ENCODE results near the gene LIG4. TPM values are rescaled to one million over a fixed set of nuclear protein-coding genes. Genes with fewer than 3 reads are reported as not detected.

The LIG4 gene
- total RNA-seq, 1 experiment from 2014 or later, result 7.8 TPM

DNA sequence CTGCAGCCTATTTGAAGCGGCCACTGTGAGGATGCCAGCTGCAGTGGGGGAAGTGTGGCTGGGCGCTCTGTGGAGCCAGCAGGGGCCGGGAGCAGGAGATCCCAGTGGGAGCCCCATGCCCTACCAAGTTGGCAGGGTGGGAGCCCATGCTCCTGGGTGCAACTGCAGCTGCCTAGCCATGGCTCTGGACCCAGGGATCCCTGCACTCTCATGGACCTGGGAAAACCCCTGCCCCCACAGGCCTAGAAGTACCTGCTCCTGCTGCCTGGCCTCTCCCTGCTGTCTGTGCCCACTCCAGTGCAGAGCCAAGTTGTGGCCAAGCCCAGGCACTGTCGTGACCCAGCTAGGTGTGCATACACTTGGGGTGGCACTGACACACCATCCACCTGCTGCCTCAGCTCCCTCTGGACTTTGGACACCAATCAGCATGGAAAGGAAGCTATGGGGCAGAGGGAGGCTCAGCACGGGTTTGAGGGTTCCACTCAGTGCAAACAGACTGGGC is 20.9 kb downstream of the LIG4 start:
- no peak for DNase-seq (ENCODE audit: low read depth)

DNA sequence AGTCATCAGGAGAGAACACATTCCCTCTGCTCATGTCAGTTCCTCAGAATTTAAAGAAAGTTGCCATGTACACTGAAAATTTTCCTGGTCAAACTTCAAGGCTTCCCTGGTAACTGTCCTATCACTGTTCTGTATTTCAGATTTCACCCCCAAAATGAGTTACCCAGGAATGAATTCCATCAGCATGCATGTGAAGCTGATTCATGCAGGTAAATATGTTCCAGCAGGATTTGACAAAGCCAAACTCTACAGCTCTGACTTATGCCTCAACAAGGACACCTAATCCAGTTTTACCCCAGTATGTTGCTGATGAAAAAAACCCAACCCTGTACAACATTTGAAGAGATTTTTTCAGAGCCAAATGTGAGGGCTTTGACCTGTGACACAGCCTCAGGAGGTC is 21.5 kb downstream of the LIG4 start:
- no peak for DNase-seq (ENCODE audit: low read depth)

DNA sequence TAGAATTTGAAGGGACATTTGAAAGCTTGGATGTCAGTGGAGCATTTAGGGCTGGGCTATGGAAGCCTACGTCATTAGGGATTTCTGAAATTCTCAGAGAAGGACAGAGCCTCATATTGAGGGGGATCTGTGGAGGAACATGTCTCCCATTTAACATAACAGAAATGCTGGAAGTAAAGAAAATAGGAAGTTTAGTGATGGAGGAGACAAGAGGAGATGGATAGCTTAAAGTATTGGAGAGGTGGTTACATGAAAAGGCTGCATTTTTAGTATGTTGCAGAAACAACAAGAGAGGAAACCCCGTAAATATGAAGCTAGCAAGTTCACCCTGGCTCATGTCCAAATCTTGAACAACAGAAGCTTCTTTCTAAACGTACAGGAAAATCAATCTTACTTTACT is 24.4 kb downstream of the LIG4 start:
- no peak for DNase-seq (ENCODE audit: low read depth)

DNA sequence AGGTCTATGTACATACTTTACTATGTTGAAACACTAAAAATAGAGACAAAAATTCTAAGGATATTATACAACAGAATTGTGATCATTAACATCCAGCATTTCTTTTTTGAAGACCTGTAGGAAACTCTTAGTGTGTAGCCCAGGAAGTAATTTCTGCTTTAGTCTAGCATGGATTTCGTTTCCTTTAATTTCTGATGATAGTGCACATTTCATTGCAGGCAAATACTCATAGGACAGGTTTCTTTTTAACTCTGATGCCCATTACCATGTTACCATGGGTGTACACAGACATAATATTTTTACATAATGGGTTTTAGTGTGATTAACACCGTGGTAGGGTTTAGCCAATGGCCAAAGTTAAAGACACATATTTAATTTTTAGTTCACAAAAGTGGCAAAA is 27.1 kb downstream of the LIG4 start:
- DNase-seq (ENCODE audit: low read depth), result no peak

DNA sequence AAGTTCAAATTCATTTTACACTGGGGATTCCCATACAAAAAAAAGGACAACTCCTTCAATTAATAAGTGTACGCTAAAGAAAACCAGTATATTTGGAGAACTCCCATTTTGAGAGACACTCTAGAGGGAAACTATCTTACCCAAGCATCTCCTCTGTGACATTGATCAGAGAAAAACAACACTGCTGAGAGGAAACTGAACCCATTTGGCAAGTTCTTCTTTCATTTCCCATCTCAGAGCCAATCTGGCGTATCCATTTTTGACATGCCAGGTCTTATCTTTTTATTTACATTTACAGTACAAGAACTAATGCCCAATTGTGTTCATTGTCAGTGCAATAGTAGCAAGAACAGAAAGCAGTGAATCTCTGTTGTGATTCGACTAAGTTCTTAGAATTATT is 30.1 kb downstream of the LIG4 start:
- DNase-seq (ENCODE audit: low read depth), result no peak

DNA sequence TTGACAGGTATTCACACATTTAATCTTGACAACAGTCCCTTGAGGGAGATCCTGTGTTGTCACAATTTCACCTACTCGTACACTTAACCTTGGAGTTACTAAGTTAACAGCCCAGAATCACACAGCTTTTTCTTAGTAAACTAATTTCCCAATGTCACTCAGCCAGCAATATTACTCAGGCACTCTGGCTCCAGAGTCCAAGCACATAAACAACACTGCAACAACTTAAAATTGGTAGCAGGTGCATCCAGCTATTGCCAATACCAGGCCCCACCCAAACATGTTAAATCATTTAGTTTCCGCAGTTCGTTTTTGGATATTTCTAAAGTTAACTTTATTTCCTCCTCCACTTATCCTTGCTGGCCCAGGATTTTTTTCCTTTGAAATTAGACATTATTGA is 32.7 kb downstream of the LIG4 start:
- DNase-seq (ENCODE audit: low read depth), result no peak

DNA sequence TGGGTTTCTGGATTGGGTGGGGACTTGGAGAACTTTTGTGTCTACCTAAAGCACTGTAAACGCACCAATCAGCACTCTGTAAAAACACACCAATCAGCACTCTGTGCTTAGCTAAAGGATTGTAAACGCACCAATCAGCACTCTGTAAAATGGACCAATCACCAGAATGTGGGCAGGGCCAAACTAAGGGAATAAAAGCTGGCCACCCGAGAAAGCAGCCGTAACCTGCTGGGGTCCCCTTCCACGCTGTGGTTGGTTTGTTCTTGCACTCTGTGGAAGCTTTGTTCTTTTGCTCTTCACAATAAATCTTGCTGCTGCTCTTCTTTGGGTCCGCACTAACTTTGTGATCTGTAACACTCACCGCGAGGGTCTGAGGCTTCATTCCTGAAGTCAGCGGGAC is 37.3 kb downstream of the LIG4 start:
- DNase-seq (ENCODE audit: low read depth), result no peak

DNA sequence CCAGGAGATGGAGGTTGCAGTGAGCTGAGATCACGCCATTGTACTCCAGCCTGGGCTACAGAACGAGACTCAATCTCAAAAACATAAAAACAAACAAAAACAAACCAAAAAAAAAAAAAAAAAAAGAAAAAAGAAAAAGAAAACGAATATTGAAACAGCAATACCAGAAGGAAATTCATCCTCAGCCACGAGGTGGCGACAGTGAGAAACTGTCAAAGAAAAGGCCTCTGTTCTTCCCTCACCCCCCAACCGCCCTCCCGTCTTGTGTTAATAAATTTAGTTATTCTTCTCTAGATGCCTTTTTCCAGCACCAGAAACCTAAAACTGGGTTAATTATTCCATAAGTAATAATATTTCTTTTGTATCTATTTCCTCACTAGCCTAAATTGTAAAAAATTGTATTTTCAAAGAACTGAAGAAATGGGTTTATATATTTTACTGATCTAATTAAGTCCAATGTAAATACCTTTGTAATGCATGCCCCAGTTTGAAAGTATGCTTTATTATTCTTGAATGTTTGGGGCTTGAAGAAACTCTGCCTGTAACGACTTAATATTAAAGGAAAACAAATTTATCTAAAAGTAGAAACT is 38.6 kb downstream of the LIG4 start:
- DNase-seq (ENCODE audit: low read depth), result peak; percentile 23

DNA sequence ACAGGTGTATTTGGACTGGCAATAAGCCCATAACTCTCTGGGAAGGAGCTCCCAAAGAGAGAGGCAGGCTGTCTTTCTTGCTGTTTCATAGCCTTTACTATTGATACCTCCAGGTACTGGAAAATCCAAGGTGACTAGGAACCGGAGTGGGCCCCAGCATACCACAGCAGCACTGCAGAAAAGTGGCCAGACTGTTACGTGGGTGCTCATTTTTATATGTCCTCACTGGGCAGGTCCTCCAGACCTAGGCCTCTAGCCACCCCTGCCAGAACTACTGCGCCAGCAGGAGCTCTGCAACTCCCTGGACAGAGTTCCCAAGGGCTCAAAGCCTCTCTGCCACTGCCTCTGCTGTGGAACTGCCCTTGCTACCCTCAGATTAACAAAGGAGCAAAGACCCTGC is 46.4 kb downstream of the LIG4 start:
- no peak for DNase-seq (ENCODE audit: low read depth)

DNA sequence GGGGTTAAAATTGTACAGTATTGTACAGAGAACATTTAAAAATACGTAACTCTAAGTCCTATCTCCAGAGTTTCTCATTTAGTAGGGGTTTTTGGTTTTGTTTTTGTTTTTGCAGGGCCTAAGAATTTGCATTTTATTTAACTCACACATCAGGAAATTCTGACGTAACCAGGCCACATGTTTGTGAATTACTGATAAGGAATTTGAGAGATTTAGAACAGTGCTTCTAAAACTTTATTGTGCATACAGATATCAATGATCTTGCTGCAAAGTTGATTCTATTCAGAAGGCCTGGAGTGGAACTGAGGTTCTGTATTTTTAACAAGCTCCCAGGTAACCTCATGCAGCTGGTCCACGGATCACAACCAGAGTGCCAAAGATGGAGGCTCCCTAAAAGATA is 49.3 kb downstream of the LIG4 start:
- no peak for DNase-seq (ENCODE audit: low read depth)

DNA sequence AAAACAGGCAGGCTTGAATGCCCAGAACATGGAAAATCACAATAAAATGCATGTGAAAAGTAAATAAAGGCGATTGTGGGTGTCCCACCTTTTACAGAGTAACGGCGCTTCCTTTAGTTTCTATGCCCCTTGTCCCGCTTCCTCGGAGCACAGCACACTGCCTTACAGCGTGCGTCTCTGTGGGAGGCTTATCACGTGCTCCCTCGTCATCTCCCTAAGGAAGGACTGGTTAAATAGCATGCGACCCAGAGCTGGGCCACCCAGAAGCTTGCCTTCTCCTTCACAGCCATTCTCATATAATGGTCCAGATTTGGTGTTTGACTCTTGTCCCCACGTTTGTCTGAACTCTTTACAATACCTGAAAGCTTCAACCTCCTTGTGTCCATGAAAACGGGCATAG is 56.6 kb downstream of the LIG4 start:
- DNase-seq (ENCODE audit: low read depth), result no peak

Other genes with a start within 250 kb of the LIG4 start
- gene ABHD13, start 2.9 kb upstream of the LIG4 start, total RNA-seq (2014; rRNA removed; shearing (Covaris generic)), result 4.4 and 5.4 TPM in 2 replicates
- gene TNFSF13B, start 54.2 kb upstream of the LIG4 start, total RNA-seq (2014; rRNA removed; shearing (Covaris generic)), result 1.1 TPM in 2 replicates